Stimulated activated CD4-positive, alpha-beta T cell treated with anti-CD3 and anti-CD28 coated beads, Interleukin-4, amount 100 ng/mL, for 48 hours (primary cell): ENCODE data around the gene HDDC2.

ENCODE experiments used
- DNase-seq, 2 donors: peaks; one replicate each; pipeline ENCODE4 v3.0.0-alpha.2; 2020; ENCODE audit warnings: low read depth in 2 of 2

The HDDC2 gene

DNA sequence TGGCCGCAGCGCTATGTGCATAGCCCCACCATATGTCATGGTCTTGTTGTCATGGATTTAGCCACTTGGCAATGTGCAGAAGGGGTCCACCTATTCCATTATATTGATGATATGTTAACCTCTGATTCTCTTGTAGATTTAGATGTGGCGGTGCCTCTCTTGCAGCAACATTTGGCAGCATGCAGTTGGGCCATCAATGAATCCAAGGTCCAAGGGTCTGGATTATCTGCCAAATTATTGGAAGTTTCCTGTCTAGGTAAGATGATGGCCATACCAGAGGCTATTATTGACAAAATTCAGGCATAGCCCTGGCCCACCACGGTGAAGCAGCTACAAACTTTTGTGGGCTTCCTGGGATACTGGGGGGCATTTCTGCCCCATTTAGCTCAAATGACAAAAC, 31.4 kb downstream of the HDDC2 start:
- DNase-seq, result no peak

DNA sequence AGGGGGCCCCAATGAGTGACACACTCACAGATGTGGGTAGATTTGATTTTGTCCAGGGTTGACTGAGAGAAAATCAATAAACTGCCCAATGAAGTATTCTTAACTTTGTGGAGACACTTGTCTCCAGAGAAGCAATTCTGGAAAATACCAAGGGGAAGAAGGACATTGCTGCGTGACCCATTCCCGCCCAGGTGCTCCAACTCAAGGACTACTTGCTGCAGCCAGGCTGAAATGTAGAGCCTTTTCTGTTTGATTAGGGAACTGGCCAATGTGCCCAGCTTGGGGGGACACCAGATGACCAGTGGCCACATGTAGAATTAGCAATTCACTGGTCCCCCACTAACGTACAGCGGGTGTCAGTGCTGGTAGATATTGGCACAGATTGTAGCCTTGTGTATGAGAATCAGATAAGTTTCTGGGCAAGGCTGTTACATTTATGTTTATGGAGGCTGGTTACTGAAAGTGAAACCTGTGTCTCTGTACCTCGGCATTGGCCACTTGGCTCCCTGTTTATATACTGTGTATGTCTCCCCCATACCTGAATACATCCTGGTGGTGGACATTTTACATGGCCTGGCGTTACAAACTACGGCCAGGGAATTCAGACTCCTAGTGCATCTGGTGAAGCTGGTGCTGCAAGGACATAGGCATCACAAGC, 32.3 kb downstream of the HDDC2 start:
- DNase-seq, result no peak

DNA sequence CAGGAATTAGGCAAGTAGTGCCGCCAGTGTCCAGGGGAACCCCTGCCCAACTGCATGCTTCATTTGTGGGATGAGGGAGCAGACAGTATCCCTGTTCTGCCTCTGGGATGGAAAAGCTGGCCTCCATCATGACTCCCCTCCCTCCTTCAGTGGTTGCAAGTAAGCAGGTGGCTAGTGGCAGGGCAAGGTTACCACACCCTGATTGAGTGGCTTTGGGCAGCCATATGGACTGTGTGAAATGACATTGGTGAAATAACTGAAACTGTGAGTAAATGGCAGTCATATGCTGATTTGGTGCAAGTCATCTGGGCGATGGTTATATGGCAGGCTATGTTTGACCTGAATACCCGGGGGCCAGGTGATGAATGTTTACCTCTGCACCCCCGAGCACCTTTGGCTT, 33.0 kb downstream of the HDDC2 start:
- DNase-seq, result no peak

DNA sequence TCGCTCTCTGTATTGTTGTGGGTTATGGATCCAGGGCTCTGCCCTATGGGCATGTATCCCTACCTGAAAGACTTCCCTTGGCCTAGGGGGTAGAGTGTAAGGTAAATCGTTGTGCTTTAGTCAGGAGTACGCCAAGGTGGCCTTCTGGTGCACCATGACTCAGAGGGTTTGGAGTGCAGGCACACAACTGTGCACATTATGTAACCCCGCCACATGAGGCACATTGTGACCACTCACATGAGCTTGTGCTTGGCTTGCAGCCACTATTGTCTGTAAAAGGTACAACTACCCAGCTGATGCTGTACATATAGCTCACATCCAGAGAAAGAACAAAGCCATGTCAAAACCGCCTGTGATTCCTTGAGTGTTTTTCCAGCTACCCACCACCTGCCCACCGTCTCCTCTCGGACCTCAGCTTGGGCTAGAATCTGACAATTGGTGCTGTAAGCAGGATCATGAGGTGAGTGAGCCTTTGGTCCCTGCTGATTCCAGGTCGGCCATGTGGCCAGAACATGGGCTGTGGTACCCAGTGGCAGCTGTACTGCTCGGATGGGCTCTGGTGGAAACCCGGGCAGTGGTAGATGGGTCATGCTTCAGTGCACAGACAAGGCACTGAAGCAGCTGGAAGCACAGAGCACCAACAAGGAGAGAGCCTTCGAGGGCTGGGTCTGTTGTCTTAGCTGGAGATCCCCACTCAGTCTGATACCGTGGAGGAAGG, 33.8 kb downstream of the HDDC2 start:
- no peak for DNase-seq

DNA sequence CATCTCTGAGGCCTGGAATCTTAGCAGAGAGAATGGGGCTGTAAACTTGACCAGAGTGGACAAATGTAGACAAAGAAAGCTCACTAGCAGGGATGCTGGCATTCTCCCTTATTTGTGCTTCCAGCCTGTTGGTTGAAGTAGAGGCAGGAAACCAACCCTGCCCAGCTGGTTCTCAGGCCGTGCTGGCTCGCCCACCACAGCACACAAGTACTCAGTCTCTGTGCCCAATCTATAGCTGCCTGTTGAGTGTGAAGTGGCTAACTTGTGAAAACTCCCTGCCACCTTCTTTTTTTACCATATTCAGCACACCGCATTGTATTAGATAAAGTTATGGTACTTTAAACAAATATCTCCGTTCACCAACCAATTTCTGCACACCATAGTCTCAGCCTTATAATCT, 37.3 kb downstream of the HDDC2 start:
- no peak for DNase-seq

DNA sequence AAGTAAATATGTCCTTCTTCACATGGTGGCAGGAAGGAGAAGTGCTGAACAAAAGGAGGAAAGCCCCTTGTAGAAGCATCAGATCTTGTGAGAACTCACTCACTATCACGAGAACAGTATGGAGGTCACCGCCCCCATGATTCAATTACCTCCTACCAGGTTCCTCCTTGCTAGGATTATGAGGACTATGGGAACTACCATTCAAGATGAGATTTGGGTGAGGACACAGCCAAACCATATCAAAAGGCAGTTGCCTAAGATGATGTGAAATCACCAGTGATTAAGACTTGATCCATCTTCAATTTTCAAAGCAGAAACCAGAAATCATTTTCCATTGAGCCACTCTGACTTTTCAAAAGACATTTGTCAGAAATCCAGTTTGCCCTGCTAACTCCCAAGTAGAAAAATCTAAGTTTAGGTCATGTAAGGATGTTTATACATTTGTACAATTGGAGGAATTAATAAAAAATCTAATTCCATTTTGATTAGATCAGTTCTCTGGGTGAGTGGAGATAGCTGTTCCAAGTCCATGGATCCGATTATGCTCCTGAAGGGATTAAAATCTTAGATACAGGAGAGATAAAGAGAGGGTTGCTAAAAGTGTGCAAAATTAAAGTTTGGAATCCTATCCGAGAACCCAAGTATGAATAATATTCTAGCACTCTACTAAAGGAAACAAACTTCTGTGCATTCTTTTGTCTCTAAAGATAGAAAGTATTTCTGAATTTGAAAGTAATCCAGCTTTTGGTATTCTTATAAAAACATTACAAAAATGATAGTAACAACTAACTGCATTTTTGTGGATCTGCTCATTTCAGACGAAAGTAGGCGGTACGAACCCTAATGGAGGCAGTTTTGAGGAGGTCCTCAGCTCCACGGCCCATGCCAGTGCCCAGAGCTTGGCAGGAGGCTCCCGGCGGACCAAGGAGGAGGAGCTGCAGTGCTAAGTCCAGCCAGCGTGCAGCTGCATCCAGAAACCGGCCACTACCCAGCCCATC, 39.5 kb downstream of the HDDC2 start:
- no peak for DNase-seq

DNA sequence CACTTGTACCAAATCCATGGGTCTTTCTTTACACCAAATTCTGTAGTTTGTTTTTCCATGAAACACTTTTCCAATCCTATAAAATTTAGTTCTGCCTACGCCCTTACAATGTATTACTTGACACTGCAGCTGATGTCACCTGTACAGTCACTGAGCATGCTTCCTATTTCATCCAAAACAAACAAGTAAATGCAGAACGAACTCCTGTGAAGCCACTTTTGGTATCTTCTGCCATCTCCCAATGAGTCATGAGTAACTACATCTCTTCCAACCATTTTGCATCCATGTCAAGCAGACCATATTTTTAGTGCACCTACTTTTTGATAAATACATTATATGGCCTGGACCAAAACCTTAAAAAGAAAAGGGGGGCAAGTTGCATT, 42.4 kb downstream of the HDDC2 start:
- no peak for DNase-seq

DNA sequence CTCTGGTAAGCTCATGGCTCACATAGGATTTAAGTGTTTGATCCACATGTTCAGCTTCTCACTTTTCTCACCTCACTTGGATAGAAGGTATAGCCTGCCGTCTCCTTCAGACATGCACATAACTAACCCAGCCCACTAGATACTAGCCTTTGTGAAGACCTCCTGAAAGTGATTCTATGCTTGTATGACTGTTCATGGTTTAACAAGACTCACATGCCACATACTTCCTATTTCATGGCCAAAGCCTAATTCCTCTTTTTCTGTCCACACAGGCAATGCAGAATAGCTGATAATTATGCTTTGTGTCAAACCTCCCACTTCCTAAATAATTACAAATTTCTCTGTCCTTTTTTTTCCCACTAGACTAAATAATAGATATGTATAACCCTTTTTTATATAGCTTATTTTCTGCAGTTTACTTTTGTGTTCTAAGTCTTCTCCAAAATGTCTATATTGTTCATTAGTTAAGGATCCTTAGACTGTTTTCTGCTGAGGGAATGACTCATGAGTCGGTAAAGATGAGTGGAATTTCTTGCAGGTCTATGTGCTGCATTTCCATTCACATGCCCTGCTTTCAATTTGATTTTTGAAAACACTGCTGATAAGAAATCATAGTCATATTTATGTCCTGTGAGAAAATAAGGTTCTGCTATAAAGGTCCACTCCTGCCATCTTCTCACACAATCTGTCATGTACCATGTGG, 43.0 kb downstream of the HDDC2 start:
- DNase-seq, result no peak

DNA sequence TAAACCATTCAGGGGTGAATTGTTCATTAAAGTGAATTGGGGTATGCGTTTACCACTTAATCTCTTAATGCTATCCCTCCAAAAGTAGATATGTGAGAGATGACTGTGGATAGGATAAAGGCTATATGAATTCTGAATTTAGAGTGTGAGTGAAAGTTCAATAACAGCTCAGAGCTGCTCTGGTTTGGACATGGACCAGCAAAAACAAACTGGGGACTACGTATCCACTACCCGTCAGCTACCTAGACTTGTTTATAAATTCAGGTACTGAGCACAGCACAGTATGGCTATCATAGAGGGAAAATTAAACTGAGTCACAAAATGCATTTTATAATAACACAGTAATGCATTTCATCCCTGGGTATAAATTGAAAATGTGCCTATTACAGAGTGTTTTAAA, 44.4 kb downstream of the HDDC2 start:
- DNase-seq, result no peak

DNA sequence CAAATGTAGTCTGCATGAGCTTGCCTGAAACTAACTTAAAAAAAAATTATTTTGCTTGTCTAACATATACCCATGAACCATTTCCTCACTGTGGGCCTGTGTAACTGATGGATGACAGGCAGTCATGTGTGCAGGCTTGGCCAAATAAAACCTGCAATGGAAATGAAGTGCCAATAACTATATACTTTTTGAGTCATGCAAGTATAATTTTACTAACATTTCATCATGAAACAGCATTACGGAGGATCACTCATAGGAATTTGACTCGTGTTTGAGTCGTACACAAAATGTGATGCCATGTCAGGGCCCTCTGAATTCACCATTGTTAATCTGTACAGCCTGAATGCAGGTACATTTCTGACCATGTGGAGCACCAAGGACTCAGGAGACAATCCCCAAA, 46.6 kb downstream of the HDDC2 start:
- DNase-seq, result no peak

DNA sequence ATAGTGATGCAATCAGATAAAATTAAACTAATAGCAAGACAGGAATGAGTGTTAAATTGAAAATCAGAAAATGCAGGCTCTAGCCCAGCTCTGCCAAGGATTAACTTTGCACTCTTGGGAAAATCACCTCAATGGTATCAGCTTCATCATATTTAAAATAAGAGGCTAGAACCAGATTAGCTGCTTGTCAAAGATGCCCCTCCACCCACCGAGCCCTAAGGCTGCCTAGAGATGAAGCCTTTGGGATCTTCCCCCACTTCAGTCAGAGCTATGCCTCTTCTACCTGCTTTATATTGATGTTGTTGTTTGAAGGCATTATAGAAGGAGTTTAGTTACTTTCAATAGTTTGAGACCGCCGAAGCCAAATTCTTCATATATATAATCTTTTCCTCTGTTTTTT, 47.4 kb downstream of the HDDC2 start:
- no peak for DNase-seq

DNA sequence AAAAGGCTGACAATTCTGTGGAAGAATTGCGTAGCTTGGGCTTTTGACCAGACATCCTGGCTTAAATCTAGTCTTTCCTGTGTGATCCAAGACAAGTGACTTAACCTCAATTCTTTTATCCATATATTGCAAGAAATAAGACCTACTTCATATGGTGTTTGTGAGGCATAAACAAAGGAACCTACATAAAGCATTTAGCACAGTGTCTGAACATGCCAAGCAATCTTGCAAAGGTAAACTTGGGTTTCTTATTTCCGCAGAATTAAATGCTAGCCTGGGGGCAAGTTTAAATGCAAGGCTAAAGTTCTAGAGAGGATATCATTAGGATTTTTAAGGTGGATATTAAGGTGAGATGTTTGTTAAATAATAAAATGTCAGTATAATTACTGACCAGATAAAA, 47.9 kb downstream of the HDDC2 start:
- no peak for DNase-seq

DNA sequence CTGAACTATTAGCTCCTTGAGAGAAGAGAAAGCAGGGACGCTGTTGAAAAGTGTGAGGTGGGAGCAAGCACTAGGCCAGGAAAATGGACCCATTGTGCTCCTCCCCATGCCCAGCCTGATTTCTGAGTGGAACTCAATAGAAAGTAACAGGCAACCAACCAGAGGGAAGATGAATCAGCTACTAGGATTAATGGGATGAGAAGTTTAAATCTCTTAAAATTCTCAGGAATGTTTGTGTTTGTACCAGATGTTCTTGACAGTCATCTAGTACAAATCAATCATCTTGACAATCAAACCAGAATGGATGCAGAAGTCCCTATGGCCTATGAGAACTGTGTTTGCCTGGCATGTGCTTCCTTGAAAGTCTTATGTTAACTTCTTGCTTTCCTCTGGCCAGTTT, 48.9 kb downstream of the HDDC2 start:
- no peak for DNase-seq

DNA sequence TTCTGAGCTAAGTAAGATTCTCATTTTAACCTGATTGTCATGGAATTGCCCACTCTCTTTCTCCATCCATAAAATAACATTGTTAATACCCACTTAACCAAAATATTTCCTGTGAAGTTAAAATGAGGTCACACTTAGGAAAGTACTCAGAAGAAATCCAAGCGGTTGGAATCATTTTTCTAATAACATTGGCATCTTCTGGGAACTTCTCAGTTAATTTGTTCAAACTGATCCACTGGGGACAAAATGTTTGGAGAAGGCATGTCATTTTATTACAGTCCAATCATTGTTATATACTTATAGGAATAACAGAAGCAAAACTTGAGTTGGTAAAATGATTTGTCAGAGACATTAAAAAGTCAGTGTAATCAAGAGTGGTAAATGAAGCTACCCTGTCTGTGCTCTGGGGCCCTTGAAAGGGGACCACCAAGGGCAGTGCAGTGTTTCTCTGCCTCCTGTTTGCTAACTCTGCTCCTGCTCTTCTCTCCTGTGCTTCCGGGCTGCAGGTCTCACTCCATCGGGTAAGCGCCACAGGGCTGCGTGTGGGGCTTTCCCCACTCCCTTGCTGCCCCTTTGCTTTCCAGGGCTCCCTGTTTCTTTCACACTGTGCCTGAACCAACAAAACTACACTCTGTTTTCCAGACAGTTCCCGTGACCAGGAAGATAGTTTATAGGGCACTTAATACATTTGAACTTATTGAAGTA, 50.1 kb downstream of the HDDC2 start:
- DNase-seq, result no peak

DNA sequence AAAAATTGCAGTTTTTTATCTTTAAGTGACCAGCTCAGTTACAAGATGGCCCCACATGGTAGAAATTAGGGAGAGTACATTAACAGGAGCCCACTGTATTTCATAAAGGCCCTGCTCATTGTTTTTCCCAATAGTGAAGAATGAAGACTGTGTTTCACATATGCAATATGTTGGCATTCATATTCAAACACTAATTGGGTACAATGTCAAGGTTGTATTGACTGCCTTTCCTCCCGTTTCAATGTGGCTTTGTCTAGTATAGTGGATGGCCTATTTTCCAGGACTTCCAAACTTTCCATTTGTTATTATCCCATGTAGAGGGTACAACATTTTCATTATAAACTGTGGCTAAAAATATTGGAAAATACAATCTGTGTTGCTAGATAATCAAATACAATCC, 51.3 kb downstream of the HDDC2 start:
- no peak for DNase-seq

DNA sequence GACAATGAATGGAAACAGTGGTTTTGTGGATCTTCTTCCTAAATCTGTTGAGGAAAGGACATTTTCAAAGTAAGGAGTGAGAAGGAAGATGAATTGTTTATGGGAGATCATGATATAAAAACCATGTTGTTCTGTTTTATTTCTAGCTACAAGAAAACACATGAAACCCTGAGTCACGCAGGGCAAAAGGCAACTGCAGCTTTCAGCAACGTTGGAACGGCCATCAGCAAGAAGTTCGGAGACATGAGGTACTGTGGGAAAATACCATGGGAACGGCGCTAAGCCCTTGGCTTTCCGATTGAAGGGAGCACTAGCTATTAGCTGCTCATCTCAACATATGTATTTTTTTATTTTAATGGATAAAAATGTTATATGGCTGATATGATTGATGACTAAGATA, 53.6 kb downstream of the HDDC2 start:
- no peak for DNase-seq

DNA sequence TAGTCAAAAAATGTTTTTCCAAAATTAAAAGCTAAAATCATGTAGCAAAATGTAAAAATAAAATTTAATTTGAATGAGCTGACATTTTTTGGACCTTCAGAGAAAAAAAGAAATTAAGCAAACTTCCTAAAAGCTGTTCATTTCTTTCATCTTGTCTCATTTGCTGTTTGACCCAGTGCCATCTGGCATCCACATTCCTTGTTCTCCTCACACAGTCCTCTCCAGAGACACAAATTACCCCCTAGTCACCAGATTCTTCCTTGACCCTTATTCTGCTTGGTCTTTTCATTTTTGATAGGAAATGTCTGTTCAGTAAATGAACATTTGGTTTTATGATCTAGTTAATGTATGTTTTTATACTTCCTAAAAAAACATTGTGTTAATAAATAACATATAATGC, 55.2 kb downstream of the HDDC2 start:
- no peak for DNase-seq

DNA sequence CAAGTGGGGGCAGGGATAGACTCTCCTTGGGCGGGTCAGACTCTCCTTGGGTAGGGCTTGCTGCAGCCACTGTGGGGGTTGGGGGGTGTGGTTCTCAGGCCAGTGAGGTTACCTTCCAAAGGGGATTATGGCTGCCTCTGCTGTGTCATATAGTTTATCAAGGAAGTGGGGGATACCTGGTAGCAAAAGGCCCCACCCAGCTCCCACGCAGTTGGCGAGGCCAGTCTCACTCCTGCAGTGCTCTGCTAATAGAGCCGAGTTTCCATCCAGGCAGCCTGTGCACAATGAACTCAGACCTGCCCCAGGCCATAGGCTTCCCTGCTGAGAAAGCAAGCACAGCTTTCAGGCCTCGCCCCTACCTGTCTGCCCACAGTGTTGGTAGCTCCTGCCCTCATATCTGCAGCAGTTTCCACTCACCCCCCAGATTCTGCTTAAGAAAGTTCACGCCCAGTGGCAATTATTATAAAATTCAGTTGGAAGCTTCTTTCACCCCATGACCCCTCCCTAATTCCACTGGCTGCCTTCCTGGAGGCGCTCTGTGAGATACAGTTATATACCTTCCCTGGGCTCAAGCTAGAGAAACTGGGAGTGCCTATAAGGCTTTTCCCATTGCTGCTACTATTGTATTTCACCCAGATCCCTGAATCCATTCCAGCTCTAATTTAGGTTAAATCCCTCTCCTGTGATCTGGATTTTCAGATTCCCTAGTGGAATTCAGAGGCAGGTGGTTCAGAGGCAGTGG, 56.1 kb downstream of the HDDC2 start:
- no peak for DNase-seq

DNA sequence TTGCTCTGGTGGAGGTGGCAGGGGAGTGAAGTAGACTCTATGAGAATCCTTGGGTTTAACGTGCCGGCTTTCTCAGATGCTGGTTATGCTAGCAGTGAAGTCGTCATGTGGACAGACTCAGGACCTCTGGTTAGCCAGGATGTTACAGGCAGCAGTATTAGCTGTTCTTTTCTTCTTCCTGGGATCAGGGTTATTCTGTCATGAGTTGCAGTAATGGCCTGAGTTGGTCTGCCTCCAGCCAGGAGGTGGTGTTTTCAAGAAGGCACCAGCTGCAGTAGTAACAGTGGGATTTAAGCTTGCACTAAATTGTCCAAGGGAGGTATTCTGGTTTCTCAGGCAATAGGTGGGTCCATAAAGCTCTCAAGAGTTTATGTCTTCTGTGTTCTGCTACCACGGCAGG, 56.7 kb downstream of the HDDC2 start:
- DNase-seq, result no peak

DNA sequence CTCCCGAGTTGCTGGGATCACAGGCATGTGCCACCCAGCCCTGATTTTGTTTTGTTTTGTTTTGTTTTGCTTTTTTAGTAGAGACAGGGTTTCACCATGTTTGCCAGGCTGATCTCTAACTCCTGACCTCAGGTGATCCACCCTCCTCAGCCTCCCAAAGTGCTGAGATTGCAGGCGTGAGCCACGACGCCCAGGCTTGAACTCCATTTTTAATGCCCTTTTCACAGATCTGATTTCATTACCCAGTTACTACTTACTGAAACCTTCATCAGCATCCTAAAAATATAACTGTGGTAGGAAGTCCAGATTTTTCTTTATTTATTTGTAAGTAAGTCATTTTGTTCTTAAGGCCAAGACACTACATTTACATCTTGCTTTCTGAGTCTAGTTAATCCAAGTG, 64.0 kb downstream of the HDDC2 start:
- DNase-seq, result no peak
